Retinal pigment epithelial cell (primary cell): ENCODE measurements around the gene ISG20L2.

Experiments used
- DNase-seq: peaks from one replicate; pipeline ENCODE4 v3.0.0-alpha.2; 2010; ENCODE audit warnings: low read depth
- H3K4me3 ChIP-seq: 2 replicates; pipeline ENCODE4 v1.5.1; 2011; ENCODE audit warnings: mild to moderate bottlenecking, low read length, control low read depth, moderate library complexity
- TF ChIP-seq, protein P1 (sequence below): conservative IDR thresholded peaks from 2 replicates; pipeline ENCODE4 v1.5.1; 2011; ENCODE audit warnings: low read depth, low read length, control low read depth, inconsistent platforms

ISG20L2 gene

GRCh38 chr1:156738916-156739315, 10.3 kb upstream of the ISG20L2 start:
- H3K4me3 ChIP-seq, result no peak overlapping the region
- TF ChIP-seq, protein P1, sequence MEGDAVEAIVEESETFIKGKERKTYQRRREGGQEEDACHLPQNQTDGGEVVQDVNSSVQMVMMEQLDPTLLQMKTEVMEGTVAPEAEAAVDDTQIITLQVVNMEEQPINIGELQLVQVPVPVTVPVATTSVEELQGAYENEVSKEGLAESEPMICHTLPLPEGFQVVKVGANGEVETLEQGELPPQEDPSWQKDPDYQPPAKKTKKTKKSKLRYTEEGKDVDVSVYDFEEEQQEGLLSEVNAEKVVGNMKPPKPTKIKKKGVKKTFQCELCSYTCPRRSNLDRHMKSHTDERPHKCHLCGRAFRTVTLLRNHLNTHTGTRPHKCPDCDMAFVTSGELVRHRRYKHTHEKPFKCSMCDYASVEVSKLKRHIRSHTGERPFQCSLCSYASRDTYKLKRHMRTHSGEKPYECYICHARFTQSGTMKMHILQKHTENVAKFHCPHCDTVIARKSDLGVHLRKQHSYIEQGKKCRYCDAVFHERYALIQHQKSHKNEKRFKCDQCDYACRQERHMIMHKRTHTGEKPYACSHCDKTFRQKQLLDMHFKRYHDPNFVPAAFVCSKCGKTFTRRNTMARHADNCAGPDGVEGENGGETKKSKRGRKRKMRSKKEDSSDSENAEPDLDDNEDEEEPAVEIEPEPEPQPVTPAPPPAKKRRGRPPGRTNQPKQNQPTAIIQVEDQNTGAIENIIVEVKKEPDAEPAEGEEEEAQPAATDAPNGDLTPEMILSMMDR, result no peak
- DNase-seq, result no peak

GRCh38 chr1:156738407-156738806, 9.8 kb upstream of the ISG20L2 start:
- DNase-seq, result no peak
- no peak overlapping the region for H3K4me3 ChIP-seq
- TF ChIP-seq, protein P1, result no peak

DNA sequence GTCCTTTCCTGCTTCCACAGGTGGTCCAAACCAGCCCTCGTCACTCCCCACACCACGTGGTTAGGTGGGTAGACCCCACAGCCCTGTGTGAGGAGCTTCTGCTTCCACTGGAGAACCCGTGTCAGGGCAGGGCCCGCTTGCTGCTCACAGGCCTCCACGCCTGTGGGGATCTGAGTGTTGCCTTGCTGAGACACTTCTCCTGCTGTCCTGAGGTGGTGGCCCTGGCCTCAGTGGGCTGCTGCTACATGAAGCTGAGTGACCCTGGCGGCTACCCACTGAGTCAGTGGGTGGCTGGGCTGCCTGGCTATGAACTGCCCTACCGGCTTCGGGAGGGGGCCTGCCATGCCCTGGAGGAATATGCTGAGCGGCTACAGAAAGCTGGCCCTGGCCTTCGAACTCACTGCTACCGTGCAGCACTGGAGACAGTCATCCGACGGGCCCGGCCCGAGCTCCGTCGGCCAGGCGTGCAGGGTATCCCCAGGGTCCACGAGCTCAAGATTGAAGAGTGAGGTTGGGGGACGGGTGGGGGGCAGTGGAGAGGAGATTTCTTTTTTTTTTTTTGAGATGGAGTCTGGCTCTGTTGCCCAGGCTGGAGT, 5.5 kb upstream of the ISG20L2 start:
- no peak for DNase-seq
- TF ChIP-seq, protein P1, result no peak
- no peak overlapping the region for H3K4me3 ChIP-seq

GRCh38 chr1:156727926-156728598, 504 bp downstream of the ISG20L2 start, which contains the start of gene METTL25B:
TSS of gene METTL25B (plus strand) at chr1:156728469. CDS start at chr1:156729105, 636 bp downstream.
- H3K4me3 ChIP-seq, result peak within 1 kb of the TSS; percentile 98
- TF ChIP-seq, protein P1, result no peak
- no peak for DNase-seq

DNA sequence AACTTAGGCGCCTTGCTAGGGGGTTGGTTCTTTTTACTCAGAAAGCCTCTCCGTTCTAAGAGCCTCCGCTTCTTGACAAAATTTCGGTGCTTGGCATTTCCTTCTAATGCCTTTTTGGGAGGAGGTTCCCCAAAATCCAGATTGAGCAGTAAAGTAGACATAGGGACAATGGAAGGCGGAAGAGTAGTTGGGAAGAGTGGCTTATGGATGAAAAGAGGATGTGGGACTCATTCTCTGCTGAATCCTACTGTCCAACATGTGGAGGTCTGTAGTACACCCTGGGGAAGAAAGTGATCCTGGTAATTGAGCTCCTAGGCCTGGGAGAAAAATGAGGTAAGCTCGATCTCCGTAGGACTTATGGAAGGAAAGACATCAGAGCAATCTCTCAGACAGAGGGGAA, 1.1 kb downstream of the ISG20L2 start:
- DNase-seq, result no peak
- TF ChIP-seq, protein P1, result no peak
- peak overlapping the region; percentile 98 for H3K4me3 ChIP-seq

DNA sequence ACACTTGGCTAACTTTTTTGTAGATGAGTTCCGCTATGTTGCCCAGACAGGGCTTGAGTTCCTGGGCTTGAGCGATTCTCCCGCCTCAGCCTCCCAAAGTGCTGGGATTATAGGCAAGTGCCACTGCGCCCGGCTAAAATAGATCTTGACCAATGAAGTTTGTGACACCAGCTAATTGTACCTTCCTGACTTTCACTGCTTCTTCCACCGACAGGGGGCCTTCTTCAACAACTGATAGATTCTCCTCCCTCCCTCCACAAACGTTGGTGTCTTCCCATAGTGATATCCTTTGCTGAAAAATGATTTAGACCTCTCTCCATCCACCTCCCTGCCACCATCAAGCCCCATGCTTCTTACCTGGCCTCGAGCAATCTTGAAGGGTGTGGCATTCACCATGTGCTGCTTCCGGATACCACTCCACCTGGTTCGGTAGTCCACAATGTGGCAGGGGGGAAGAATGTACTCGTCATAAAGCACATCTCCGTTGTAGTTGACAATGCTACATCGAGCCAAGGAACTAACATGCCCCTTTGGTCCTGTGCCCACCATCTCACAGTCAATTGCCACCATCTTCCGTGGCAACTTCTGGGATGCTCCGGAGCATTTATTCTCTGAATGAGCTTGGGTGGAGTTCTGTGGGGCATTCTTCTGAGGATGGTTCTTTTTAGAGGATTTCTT, 1.9 kb downstream of the ISG20L2 start:
- TF ChIP-seq, protein P1, result peak; percentile 73
- no peak for DNase-seq
- H3K4me3 ChIP-seq, result peak overlapping the region; percentile 98
